CD4-positive, CD25-positive, alpha-beta regulatory T cell (primary cell): Measurements from ENCODE around the gene ACCSL. TPM values are rescaled to one million over a fixed set of nuclear protein-coding genes. Genes with fewer than 3 reads are reported as not detected.
A peak's percentile ranks its signal among the peaks of the same experiment; 100 is the strongest.

Experiments
- ATAC-seq, 2 donors: fragments of 150-1000 bp; cut with Tn5 transposase; one replicate each; pipeline ENCODE4 v1.10.0; 2021; ENCODE audit warnings: low read depth in 2 of 2, moderate number of reproducible peaks in 2 of 2, moderate library complexity in 1 of 2
- DNase-seq, 3 donors: peaks; one replicate each; pipeline versions ENCODE4 v3.0.0 to v3.0.0-alpha.2; 2012 to 2022; ENCODE audit warnings: mixed read lengths in 1 of 3
- H3K27ac ChIP-seq: one replicate; pipeline ENCODE4 v1.7.0; 2013; ENCODE audit warnings: mild to moderate bottlenecking, low read length; ENCODE audit not compliant: insufficient read depth, poor library complexity, severe bottlenecking
- H3K27me3 ChIP-seq: one replicate; pipeline ENCODE4 v1.7.0; 2013; ENCODE audit warnings: low read length; ENCODE audit not compliant: control insufficient read depth, insufficient read depth
- H3K36me3 ChIP-seq: one replicate; pipeline ENCODE4 v1.7.0; 2013; ENCODE audit warnings: mild to moderate bottlenecking, low read length, moderate library complexity; ENCODE audit not compliant: control insufficient read depth, insufficient read depth
- H3K4me1 ChIP-seq: 2 replicates; pipeline ENCODE4 v1.7.0; 2013; ENCODE audit warnings: mild to moderate bottlenecking, low read length; ENCODE audit not compliant: insufficient read depth, control insufficient read depth, poor library complexity, severe bottlenecking
- H3K4me3 ChIP-seq: one replicate; pipeline ENCODE4 v1.7.0; 2013; ENCODE audit warnings: low read depth, mild to moderate bottlenecking, low read length, moderate library complexity
- H3K9me3 ChIP-seq, 2 experiments: 1 replicate in 1 of 2; 2 replicates in 1 of 2; pipeline ENCODE4 v1.7.0; 2013; ENCODE audit warnings: low read length in 2 of 2, mild to moderate bottlenecking in 1 of 2, moderate library complexity in 1 of 2; ENCODE audit not compliant: control insufficient read depth in 2 of 2
- H3K27ac Mint-ChIP-seq, 3 donors: one replicate each; pipeline ENCODE4 v1.8.0; 2020 to 2022; ENCODE audit warnings: mild to moderate bottlenecking in 3 of 3, mixed read lengths in 3 of 3, moderate library complexity in 2 of 3
- H3K27me3 Mint-ChIP-seq: one replicate; pipeline ENCODE4 v1.8.0; 2022; ENCODE audit warnings: mild to moderate bottlenecking, mixed read lengths
- H3K36me3 Mint-ChIP-seq: one replicate; pipeline ENCODE4 v1.8.0; 2020; ENCODE audit warnings: mixed read lengths
- H3K4me1 Mint-ChIP-seq, 4 donors: one replicate each; pipeline ENCODE4 v1.8.0; 2020 to 2022; ENCODE audit warnings: mixed read lengths in 4 of 4, mild to moderate bottlenecking in 1 of 4
- H3K4me3 Mint-ChIP-seq, 4 donors: one replicate each; pipeline ENCODE4 v1.8.0; 2020 to 2022; ENCODE audit warnings: mild to moderate bottlenecking in 4 of 4, mixed read lengths in 4 of 4, moderate library complexity in 3 of 4
- H3K9me3 Mint-ChIP-seq, 7 donors: one replicate each; pipeline ENCODE4 v1.8.0; 2020 to 2022; ENCODE audit warnings: mixed read lengths in 7 of 7, mild to moderate bottlenecking in 3 of 7, moderate library complexity in 2 of 7
- polyA plus RNA-seq, 4 donors: library from polyadenylated mRNA; unstranded; fragments of 300-500 nt; fragmentation: Illumina TruSeq; gene quantifications; one replicate each; pipeline ENCODE4 v1.2.3, GENCODE V29; 2021
- total RNA-seq: library from RNA; stranded (reverse); gene quantifications from one replicate; pipeline ENCODE4 v1.2.3, GENCODE V29; 2022

The ACCSL gene
- total and polyA plus RNA-seq, 5 donors from 2014 or later, result not detected

DNA sequence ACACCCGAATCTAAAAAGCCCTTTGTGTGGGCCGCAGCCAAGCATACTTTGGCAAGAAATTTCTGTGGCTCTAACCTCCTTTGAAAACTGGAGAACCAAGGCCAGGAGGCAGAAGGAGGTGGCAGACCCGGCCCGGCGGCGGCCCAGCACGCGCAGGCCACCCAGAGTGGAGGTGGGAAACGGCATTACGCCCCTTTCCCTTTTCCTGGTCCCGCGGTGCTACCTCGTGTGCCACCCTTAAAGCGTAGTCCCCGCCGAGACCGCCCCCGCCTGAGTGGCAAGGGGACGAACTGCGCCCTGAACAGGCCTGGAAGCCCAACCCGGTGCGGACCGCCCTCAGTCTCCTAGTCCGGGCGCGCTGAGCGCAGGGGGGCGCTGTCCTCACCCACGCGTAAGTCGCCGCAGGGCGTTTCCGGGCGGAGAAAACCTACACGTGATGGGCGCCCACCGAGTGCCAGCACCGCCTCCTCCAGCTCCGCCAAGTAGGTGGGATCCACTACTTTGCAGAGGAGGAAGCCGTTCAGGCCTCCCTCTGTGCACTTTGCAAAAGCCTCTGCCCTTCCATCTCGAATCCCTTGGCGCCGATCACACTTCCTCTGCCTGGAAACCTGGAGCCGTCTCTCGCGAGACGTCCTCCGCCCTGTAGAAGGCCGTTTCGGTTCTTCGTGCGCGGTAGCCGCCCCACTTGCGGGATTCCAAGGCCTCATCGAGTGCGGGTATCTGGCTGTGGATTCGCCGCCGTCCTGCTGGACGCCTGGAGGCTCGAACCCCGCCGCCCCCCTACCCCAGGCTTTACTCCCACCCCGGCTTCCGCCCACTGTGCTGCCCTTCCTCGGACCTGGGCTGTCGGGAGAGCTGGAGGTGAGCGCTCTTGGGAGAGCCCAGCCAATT lies 18.3 kb downstream of the ACCSL start, which contains the start of gene ACCS:
Gene ACCS (plus strand): TSS at position 430 of the 891 bp plus-strand sequence. CDS start 1,358 bp downstream, outside the sequence.
- peak; percentile 95 to 97 for ATAC-seq

DNA sequence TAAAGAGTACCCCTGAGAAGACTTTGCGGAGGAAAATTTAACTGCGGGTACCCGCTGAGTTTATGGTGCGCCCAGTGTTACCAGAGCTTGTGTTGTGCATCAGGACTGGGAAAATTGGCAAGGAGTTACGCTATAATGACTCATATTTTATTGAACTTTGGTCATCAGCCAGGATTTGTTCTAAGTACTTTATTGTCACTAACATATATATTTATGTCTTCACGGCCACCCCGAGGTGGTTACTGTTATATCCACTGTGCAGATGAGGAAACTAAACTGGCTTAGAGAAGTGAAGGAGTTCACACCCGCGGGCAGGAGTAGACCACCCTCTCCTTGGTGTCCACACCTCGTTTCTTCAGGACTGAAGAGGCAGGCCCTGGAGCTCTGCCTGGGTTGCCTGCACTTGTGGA lies 19.0 kb downstream of the ACCSL start:
- peaks cover 2% of the 10 kb centered on the region for H3K36me3 ChIP-seq

More for the DNA sequence above, 18.3 kb downstream of the ACCSL start, which contains the start of gene ACCS:
- Mint-ChIP-seq H3K36me3 (no peaks in the 10 kb centered on the region), H3K9me3 (no peaks in the 10 kb centered on the region), H3K27me3 (no peaks in the 10 kb centered on the region), H3K4me1 (peaks cover 11 to 51% (median 23%) of the 10 kb centered on the region in 4 donors), H3K4me3 (peak within 1 kb of the TSS; percentile 91 to 97 (median 94)), H3K27ac (peak within 1 kb of the TSS; percentile 91 to 97 (median 96))
- peak; percentile 80 to 97 (median 92) for DNase-seq
- H3K4me3 ChIP-seq, result peak within 1 kb of the TSS; percentile 86
- no peaks in the 10 kb centered on the region for H3K9me3 ChIP-seq
- peaks cover 17% of the 10 kb centered on the region for H3K4me1 ChIP-seq
- H3K27me3 ChIP-seq, result no peaks in the 10 kb centered on the region
- H3K27ac ChIP-seq, result peak within 1 kb of the TSS; percentile 73
- H3K36me3 ChIP-seq, result peaks cover under 1% of the 10 kb centered on the region

DNA sequence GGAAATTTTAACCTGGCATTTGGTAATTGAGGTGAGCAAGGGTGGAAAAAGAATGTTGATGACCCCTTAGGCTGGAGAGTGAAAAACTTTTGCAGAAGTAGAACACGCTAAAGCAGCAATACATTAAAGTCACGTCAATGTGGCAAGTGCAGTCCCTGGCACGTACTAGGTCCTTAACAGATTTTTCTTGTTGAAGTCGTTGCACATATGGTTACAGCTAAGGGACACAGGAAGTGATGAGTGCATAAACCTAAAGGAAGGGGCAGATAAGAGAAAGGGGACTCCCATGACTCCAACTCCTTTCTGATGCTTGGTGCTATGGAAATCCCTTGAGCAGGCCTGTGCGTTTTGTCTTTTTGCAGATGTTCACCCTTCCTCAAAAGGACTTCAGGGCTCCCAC lies 19.5 kb downstream of the ACCSL start:
- peak in 1 of 3 donors; percentile 20 for DNase-seq
- Histone ChIP-seq H3K36me3 (peaks cover 2% of the 10 kb centered on the region), H3K27me3 (no peaks in the 10 kb centered on the region), H3K27ac (peak overlapping the region; percentile 73), H3K4me3 (peak overlapping the region; percentile 86), H3K9me3 (no peaks in the 10 kb centered on the region), H3K4me1 (peaks cover 17% of the 10 kb centered on the region)
- Mint-ChIP-seq H3K36me3 (peaks cover 6% of the 10 kb centered on the region), H3K27ac (peak overlapping the region; percentile 35 to 97 (median 96)), H3K4me1 (peaks cover 11 to 51% (median 25%) of the 10 kb centered on the region in 4 donors), H3K9me3 (no peaks in the 10 kb centered on the region), H3K27me3 (no peaks in the 10 kb centered on the region), H3K4me3 (peak overlapping the region; percentile 59 to 95 (median 92))
- no peak for ATAC-seq

More for the DNA sequence above, 19.0 kb downstream of the ACCSL start:
- Mint-ChIP-seq H3K27ac (peak overlapping the region; percentile 91 to 97 (median 96)), H3K36me3 (peaks cover 6% of the 10 kb centered on the region), H3K4me1 (peaks cover 11 to 51% (median 25%) of the 10 kb centered on the region in 4 donors), H3K4me3 (peak overlapping the region; percentile 91 to 97 (median 94)), H3K27me3 (no peaks in the 10 kb centered on the region), H3K9me3 (no peaks in the 10 kb centered on the region)
- peak overlapping the region; percentile 73 for H3K27ac ChIP-seq
- no peaks in the 10 kb centered on the region for H3K9me3 ChIP-seq
- H3K27me3 ChIP-seq, result no peaks in the 10 kb centered on the region
- ATAC-seq, result no peak
- H3K4me3 ChIP-seq, result peak overlapping the region; percentile 86
- DNase-seq, result peak in 1 of 3 donors; percentile 9
- H3K4me1 ChIP-seq, result peaks cover 17% of the 10 kb centered on the region

DNA sequence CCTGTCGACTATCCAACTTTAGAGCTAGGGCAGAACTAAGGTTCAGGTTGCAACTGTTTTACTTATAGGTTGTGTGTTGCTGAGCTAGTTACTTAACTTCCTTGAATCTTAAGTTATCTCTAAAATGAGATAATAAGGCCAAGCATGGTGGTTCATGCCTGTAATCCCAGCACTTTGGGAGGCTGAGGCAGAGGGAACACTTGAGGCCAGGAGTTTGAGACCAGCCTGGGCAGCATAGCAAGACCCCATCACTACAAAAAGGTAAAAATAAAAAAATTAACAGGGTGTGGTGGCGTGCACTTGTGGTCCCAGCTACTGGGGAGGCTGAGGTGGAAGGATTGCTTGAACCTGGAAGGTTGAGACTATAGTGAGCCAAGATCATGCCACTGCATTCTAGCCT lies 20.4 kb downstream of the ACCSL start:
- peak overlapping the region in 2 of 3 donors; percentile 65 to 68 for H3K27ac Mint-ChIP-seq
- H3K9me3 Mint-ChIP-seq, result no peaks in the 10 kb centered on the region
- peaks cover 2% of the 10 kb centered on the region for H3K36me3 ChIP-seq
- H3K9me3 ChIP-seq, result no peaks in the 10 kb centered on the region
- DNase-seq (no peak), ATAC-seq (no peak)
- H3K27me3 Mint-ChIP-seq, result no peaks in the 10 kb centered on the region
- H3K27me3 ChIP-seq, result no peaks in the 10 kb centered on the region
- peaks cover 11 to 51% (median 25%) of the 10 kb centered on the region in 4 donors for H3K4me1 Mint-ChIP-seq
- peaks cover 17% of the 10 kb centered on the region for H3K4me1 ChIP-seq
- H3K4me3 Mint-ChIP-seq, result peak overlapping the region in 2 of 4 donors; percentile 75 to 91
- H3K27ac ChIP-seq, result no peak overlapping the region
- H3K36me3 Mint-ChIP-seq, result peaks cover 6% of the 10 kb centered on the region
- H3K4me3 ChIP-seq, result no peak overlapping the region

DNA sequence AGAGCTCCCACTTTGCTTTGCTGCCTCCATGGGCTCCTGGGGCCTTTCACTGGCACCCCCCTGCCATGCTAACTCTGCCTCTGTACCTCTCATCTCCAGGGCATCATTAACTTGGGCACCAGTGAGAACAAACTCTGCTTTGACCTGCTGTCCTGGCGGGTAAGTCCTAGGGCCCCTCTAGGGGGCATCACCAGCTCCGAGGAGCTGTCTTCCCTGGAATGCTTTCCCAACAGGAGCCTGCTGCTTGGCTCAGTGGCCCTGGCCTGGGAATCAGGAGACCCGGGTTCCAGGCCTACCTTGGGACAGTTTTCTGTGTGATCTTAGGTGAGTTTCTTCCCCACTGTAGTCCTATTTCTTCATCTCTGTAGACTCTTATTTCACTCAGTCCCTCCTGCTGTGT lies 23.4 kb downstream of the ACCSL start:
- Histone ChIP-seq H3K27me3 (no peaks in the 10 kb centered on the region), H3K4me3 (no peak overlapping the region), H3K9me3 (no peaks in the 10 kb centered on the region), H3K4me1 (peaks cover 9% of the 10 kb centered on the region), H3K27ac (no peak overlapping the region), H3K36me3 (peaks cover 14% of the 10 kb centered on the region)
- no peak overlapping the region for H3K4me3 Mint-ChIP-seq
- no peaks in the 10 kb centered on the region for H3K27me3 Mint-ChIP-seq
- H3K36me3 Mint-ChIP-seq, result peaks cover 14% of the 10 kb centered on the region
- DNase-seq, result no peak
- ATAC-seq, result no peak
- H3K27ac Mint-ChIP-seq, result peak overlapping the region in 1 of 3 donors; percentile 2
- peaks cover 8 to 38% (median 16%) of the 10 kb centered on the region in 4 donors for H3K4me1 Mint-ChIP-seq
- H3K9me3 Mint-ChIP-seq, result no peaks in the 10 kb centered on the region

DNA sequence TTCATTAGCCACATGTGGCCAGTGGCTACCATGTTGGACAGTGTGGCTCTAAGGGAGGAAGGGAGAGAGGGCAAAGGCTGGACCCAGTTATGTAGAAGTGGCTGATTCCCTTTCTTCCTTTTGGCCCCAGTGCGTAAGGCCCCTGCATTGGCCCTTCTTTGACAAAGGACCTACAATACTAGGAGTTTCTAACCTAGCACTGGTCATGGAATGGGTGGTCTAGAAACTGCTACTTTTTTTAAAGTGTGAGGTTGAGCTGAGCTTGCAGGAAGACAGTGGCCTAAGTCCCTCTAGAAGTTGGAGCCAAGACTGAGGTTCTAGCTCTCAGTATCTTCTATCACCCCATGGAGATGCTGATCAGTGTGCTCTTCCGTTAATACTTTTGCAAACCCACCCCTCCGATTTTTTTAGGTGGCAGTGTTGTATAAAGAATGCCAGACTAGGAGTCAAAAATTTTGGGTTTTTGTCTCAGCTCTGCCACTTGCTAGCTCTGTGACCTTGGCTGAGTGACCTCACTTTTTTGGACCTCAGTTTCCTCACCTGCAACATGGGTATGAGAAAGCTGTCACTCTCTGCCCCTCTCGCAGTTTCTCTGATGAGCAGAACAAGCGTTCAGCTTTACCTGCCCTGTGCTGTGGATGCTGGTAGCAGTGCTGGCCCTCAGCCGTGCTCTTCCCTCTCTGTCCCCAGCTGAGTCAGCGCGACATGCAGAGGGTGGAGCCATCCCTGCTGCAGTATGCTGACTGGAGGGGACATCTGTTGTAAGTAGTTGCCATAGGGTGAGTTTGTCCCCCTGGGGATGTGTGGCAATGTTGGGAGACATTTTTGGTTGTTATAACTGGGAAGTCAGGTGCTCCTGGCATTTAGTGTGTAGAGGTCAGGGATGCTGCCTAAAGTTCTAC lies 25.2 kb downstream of the ACCSL start:
- Histone ChIP-seq H3K9me3 (no peaks in the 10 kb centered on the region), H3K36me3 (peaks cover 16% of the 10 kb centered on the region), H3K27ac (no peak overlapping the region), H3K27me3 (no peaks in the 10 kb centered on the region), H3K4me1 (no peaks in the 10 kb centered on the region), H3K4me3 (no peak overlapping the region)
- ATAC-seq (no peak), DNase-seq (no peak)
- Mint-ChIP-seq H3K27ac (no peak overlapping the region), H3K9me3 (no peaks in the 10 kb centered on the region), H3K27me3 (no peaks in the 10 kb centered on the region), H3K4me3 (no peak overlapping the region), H3K4me1 (peaks cover 3 to 23% (median 6%) of the 10 kb centered on the region in 4 donors), H3K36me3 (peaks cover 23% of the 10 kb centered on the region)

DNA sequence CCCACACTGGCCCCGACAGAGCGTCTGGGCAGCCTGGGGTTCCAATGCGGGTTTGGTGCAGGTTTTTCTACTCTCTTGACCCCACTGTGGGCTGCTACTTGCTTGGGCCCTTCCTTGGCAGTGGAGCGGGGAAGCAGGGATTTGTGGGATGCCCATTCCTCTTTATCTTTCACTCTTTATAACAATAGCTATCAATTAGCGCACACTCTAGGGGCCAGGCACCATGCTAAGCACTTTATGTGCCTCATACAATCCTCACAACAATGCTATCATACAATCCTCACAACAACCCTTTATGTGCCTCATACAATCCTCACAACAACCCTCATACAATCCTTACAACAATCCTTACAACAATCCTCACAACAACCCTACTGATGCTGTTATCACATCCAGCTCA lies 31.0 kb downstream of the ACCSL start:
- H3K36me3 ChIP-seq, result peaks cover 28% of the 10 kb centered on the region
- ATAC-seq, result no peak
- Mint-ChIP-seq H3K36me3 (peaks cover 48% of the 10 kb centered on the region), H3K4me3 (no peak overlapping the region), H3K27ac (peak overlapping the region in 1 of 3 donors; percentile 0), H3K9me3 (no peaks in the 10 kb centered on the region), H3K4me1 (peaks cover 0 to 5% (median 2%) of the 10 kb centered on the region in 4 donors), H3K27me3 (no peaks in the 10 kb centered on the region)
- DNase-seq, result no peak
- no peak overlapping the region for H3K27ac ChIP-seq
- no peaks in the 10 kb centered on the region for H3K9me3 ChIP-seq
- H3K4me1 ChIP-seq, result no peaks in the 10 kb centered on the region
- no peak overlapping the region for H3K4me3 ChIP-seq
- H3K27me3 ChIP-seq, result no peaks in the 10 kb centered on the region
